Upper lobe of right lung (tissue), 1 donor: ENCODE data around the gene RELCH. TPM values are rescaled to one million over a fixed set of nuclear protein-coding genes. Genes with fewer than 3 reads are reported as not detected.

Experiments
- ATAC-seq: fragments of 200-7000 bp; cut with Tn5 transposase; one replicate; pipeline ENCODE4 v1.9.1; 2020; ENCODE audit warnings: mild to moderate bottlenecking, moderate library complexity
- DNase-seq: peaks from one replicate; pipeline ENCODE4 v3.0.0-alpha.2; 2020
- H3K27ac ChIP-seq: fragments of 200-600 bp; one replicate; pipeline ENCODE4 v1.8.0; 2022
- H3K27me3 ChIP-seq: fragments of 200-600 bp; one replicate; pipeline ENCODE4 v1.8.0; 2022; ENCODE audit warnings: mild to moderate bottlenecking
- H3K36me3 ChIP-seq: fragments of 200-600 bp; one replicate; pipeline ENCODE4 v1.8.0; 2022
- H3K4me1 ChIP-seq: fragments of 200-600 bp; one replicate; pipeline ENCODE4 v1.8.0; 2022
- H3K4me3 ChIP-seq: fragments of 200-600 bp; one replicate; pipeline ENCODE4 v1.8.0; 2022; ENCODE audit warnings: mild to moderate bottlenecking
- H3K9me3 ChIP-seq: fragments of 200-600 bp; one replicate; pipeline ENCODE4 v1.8.0; 2022
- intact Hi-C: fragments of 100-400 bp; cut with DNase I; formaldehyde crosslinking; loops from one replicate; pipeline ENCODE4 v1.11.0; 2022
- total RNA-seq: library from RNA; stranded (reverse); fragmentation: NEBNext Ultra II Directional; extraction: Animal tissue kit (Norgen Biotek cat#: 25700); gene quantifications from one replicate; pipeline ENCODE4 v1.2.1, GENCODE V29; 2021
- TF ChIP-seq, protein P1 (sequence below): fragments of 200-600 bp; IDR thresholded peaks from one replicate; pipeline ENCODE4 v1.8.0; 2022; ENCODE audit warnings: antibody characterized with exemption
- donor health status: DM: no; HTN: yes; CAD: no; lungs with severe emphysema.

RELCH gene
- total RNA-seq, 1 donor from 2014 or later: 30.0 TPM

DNA sequence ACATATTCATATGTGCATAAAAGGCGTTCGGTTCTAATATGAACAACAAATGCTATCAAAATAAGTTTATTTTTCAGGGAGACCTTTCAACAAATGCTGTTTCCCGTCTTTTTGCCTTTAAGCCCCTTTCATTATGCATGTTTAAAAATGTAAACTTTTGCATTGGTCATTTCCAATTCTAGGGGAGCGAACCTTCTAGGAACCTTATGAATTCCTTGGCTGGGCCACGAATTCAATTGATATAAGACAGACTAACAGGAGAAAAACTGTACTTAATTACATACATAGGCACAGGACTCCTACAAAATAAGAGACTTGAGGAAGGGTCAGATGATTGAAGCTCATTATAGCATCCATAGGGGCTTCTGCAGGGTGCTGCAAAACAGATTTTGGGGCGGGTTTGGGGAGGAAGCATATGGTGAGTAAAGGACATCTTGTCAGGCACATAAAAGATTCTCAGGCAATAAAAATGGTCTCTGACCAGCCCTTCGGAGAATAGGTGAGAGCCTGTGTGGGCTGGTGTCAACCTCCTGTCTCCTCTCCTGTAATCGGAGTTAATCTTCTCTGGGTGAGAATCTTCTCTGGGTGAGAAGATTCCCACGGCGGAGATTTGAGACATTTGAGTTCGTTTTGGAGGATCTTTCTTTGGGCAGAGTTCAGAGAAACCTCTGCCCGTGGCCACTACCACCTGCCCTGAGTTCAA is 139.7 kb downstream of the RELCH start:
- TF ChIP-seq, protein P1, sequence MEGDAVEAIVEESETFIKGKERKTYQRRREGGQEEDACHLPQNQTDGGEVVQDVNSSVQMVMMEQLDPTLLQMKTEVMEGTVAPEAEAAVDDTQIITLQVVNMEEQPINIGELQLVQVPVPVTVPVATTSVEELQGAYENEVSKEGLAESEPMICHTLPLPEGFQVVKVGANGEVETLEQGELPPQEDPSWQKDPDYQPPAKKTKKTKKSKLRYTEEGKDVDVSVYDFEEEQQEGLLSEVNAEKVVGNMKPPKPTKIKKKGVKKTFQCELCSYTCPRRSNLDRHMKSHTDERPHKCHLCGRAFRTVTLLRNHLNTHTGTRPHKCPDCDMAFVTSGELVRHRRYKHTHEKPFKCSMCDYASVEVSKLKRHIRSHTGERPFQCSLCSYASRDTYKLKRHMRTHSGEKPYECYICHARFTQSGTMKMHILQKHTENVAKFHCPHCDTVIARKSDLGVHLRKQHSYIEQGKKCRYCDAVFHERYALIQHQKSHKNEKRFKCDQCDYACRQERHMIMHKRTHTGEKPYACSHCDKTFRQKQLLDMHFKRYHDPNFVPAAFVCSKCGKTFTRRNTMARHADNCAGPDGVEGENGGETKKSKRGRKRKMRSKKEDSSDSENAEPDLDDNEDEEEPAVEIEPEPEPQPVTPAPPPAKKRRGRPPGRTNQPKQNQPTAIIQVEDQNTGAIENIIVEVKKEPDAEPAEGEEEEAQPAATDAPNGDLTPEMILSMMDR: no peak
- intact Hi-C loops: no loop called here
- H3K27me3 ChIP-seq: peaks cover 45% of the 10 kb centered on the region
- H3K4me1 ChIP-seq: peaks cover 42% of the 10 kb centered on the region
- no peaks in the 10 kb centered on the region for H3K9me3 ChIP-seq
- no peak for DNase-seq
- peak overlapping the region; percentile 57 for H3K4me3 ChIP-seq
- ATAC-seq: no peak
- no peak overlapping the region for H3K27ac ChIP-seq
- H3K36me3 ChIP-seq: no peaks in the 10 kb centered on the region

DNA sequence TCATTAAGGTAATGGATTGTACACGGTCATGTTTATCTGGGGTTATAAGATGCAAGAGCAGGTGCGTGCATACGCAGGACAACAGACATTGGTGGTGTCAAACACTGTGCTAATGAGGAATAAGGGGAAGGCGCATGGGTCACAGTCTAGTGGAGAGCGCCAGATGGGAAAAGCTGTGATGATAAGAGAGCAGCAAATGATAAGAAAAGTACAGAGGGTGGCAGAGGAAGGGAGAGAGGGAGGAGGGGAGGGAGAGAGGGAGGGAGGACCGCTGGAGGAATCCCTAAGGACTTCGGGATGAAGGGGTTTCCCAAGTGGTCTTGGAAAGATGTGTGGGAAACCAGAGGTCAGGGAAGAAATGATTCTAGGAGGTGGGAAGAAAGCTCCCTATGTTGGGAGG is 140.9 kb downstream of the RELCH start:
- DNase-seq: no peak

DNA sequence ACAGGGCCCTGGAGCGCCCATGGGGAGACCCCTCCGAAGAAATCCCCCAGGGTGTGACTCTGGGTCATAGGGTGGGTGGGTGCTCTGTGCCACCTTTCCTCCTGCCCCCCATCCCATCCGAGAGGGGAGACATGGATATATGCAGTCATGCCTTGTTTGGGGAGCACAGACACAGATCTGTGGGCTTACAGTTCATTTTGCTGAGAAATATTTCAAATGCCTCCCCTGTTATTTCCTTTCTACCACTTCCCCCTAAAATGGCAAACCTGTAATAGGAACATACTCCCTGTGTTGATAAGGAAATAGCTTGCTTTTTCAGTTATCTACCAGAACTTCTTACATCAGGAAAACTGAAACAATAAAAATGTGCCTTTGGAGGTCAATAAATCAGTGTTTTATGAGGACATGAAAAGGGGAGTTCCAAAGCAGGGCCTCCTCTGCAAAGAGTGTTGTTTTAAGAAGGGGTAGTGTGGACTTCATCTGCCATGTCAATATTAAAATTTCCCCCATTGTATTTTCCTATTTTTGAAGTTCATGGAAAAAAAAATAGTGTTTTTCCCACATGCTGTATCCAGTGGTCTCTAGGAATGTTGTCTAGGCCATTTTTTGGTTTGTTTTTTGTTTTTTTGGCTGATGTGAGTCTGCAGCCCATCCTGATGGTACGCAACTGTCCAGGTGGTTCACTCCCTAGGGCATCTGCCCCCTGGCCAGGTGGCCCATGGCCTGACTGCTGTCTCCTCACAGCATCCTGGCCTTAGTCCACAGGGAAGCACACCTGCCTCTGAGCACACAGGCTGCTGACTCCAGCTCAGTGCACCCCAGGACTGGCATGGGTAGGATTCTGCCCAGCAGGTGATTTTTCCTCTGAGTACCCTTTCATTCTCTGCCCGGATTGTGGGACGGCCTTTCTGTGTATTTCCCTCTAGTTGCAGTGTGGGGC is 141.8 kb downstream of the RELCH start:
- ATAC-seq: no peak
- intact Hi-C loops: no loop called here
- Histone ChIP-seq H3K27ac (no peak overlapping the region), H3K4me1 (peaks cover 42% of the 10 kb centered on the region), H3K9me3 (no peaks in the 10 kb centered on the region), H3K36me3 (no peaks in the 10 kb centered on the region), H3K27me3 (peaks cover 45% of the 10 kb centered on the region), H3K4me3 (no peak overlapping the region)
- TF ChIP-seq, protein P1: no peak
- DNase-seq: no peak

More for the DNA sequence above, 140.9 kb downstream of the RELCH start:
- Histone ChIP-seq H3K4me3 (no peak overlapping the region), H3K4me1 (peaks cover 42% of the 10 kb centered on the region), H3K36me3 (no peaks in the 10 kb centered on the region), H3K27ac (no peak overlapping the region), H3K9me3 (no peaks in the 10 kb centered on the region), H3K27me3 (peaks cover 45% of the 10 kb centered on the region)
- TF ChIP-seq, protein P1: no peak
- intact Hi-C loops: no loop called here
- ATAC-seq: no peak

GRCh38 chr18:62329691-62330454 is 142.8 kb downstream of the RELCH start:
- TF ChIP-seq, protein P1: no peak
- peak; percentile 44 for ATAC-seq
- Histone ChIP-seq H3K36me3 (no peaks in the 10 kb centered on the region), H3K4me3 (no peak overlapping the region), H3K27ac (no peak overlapping the region), H3K27me3 (peaks cover 45% of the 10 kb centered on the region), H3K4me1 (peaks cover 35% of the 10 kb centered on the region), H3K9me3 (no peaks in the 10 kb centered on the region)
- DNase-seq: no peak
- intact Hi-C loops: no loop called here

DNA sequence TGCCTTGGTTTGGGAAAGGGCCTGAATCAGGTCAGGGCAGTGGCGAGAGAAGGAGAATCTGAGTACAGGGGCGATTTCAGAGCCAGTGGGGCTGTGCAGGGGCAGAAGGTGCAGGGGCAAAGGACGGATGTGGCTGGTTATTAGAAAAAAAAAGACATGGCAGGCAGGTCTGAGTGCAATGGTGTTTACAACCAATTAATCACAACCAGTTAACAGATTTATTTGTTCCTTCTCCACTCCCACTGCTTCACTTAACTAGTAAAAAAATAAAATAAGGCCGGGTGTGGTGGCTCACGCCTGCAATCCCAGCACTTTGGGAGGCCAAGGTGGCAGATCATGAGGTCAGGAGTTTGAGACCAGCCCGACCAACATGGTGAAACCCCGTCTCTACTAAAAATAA is 143.6 kb downstream of the RELCH start:
- intact Hi-C loops: no loop called here
- Histone ChIP-seq H3K27ac (no peak overlapping the region), H3K27me3 (peaks cover 44% of the 10 kb centered on the region), H3K9me3 (no peaks in the 10 kb centered on the region), H3K4me3 (no peak overlapping the region), H3K4me1 (peaks cover 32% of the 10 kb centered on the region), H3K36me3 (no peaks in the 10 kb centered on the region)
- no peak for DNase-seq
- no peak for ATAC-seq
- TF ChIP-seq, protein P1: no peak
